Heart left ventricle (tissue), 16 donors: ENCODE results near the gene CTNNBIP1. TPM values are rescaled to one million over a fixed set of nuclear protein-coding genes. Genes with fewer than 3 reads are reported as not detected.

Source experiments
- ATAC-seq, 4 donors: fragments of 200-7000 bp; cut with Tn5 transposase; one replicate each; pipeline ENCODE4 v1.9.1; 2020 to 2022; ENCODE audit warnings: moderate library complexity in 4 of 4, mild to moderate bottlenecking in 3 of 4, moderate number of reproducible peaks in 1 of 4
- DNase-seq, 5 donors: peaks; one replicate each; pipeline ENCODE4 v3.0.0-alpha.2; 2020
- H3K27ac ChIP-seq, 12 donors: fragments of 200-600 bp; sonication (generic) in 4 of 12; one replicate each; pipeline versions ENCODE4 v1.5.0 to v1.8.0; 2016 to 2022; ENCODE audit warnings: mild to moderate bottlenecking in 2 of 12
- H3K27me3 ChIP-seq, 9 donors: fragments of 200-600 bp; sonication (generic) in 2 of 9; one replicate each; pipeline versions ENCODE4 v1.5.1 to v1.8.0; 2016 to 2022; ENCODE audit warnings: mild to moderate bottlenecking in 3 of 9
- H3K36me3 ChIP-seq, 9 donors: fragments of 200-600 bp; sonication (generic) in 2 of 9; one replicate each; pipeline versions ENCODE4 v1.5.0 to v1.8.0; 2018 to 2022; ENCODE audit warnings: mild to moderate bottlenecking in 2 of 9
- H3K4me1 ChIP-seq, 12 donors: fragments of 200-600 bp; sonication (generic) in 4 of 12; one replicate each; pipeline versions ENCODE4 v1.5.0 to v1.8.0; 2016 to 2022; ENCODE audit warnings: mild to moderate bottlenecking in 3 of 12
- H3K4me3 ChIP-seq, 12 donors: fragments of 200-600 bp; sonication (generic) in 4 of 12; one replicate each; pipeline versions ENCODE4 v1.5.0 to v1.8.0; 2017 to 2022; ENCODE audit warnings: mild to moderate bottlenecking in 9 of 12, moderate library complexity in 4 of 12
- H3K9me3 ChIP-seq, 12 donors: fragments of 200-600 bp; sonication (generic) in 4 of 12; one replicate each; pipeline versions ENCODE4 v1.5.0 to v1.8.0; 2016 to 2022; ENCODE audit warnings: mild to moderate bottlenecking in 1 of 12
- CTCF ChIP-seq, 12 donors: fragments of 200-600 bp; sonication (generic) in 4 of 12; IDR thresholded peaks; one replicate each; pipeline versions ENCODE4 v1.5.0 to v1.8.0; 2018 to 2022; ENCODE audit warnings: antibody characterized with exemption in 12 of 12, mild to moderate bottlenecking in 5 of 12
- POLR2A ChIP-seq, 2 donors: fragments of 450-650 bp; IDR thresholded peaks; one replicate each; pipeline ENCODE4 v1.6.1; 2017; ENCODE audit warnings: antibody characterized with exemption in 2 of 2, mild to moderate bottlenecking in 2 of 2, moderate library complexity in 2 of 2
- WGBS, 4 donors: extraction: QIAGEN DNeasy Blood & Tissue Kit in 2 of 4; methylation state at CpG; one replicate each; pipeline versions ENCODE4 v1.1.5 to v1.1.7; 2013 to 2018; 5-methylcytosine and 5-hydroxymethylcytosine counted together
- intact Hi-C, 10 donors: fragments of 100-400 bp; cut with DNase I; formaldehyde crosslinking; loops; one replicate each; pipeline versions ENCODE4 v1.11.1 to v1.14.2; 2022
- polyA plus RNA-seq, 2 donors: library from polyadenylated mRNA; stranded (reverse); fragments of 200-250 nt; gene quantifications; one replicate each; pipeline ENCODE4 v1.2.3, GENCODE V29; 2013
- total RNA-seq, 9 donors: library from RNA; depleted of rRNA in 2 of 9; stranded (reverse); fragments of >200 nt in 2 of 9; fragmentation: NEBNext Ultra II Directional in 3 of 9; extraction: Animal tissue kit (Norgen Biotek cat#: 25700) in 3 of 9; gene quantifications; one replicate each; pipeline versions ENCODE4 v1.1.0 to v1.2.4, GENCODE V29; 2016 to 2023
- donor health status: ischemic (EF 13 %, LVEDD 7.1; RV severe dilation, severe dysfunction).
- donor health status: healthy with polysubstance abuse.
- donor health status: DM: no; HTN: yes; CAD: no.
- donor health status: DM: no; HTN: no; CAD: no.
- donor health status: ischemic (EF 25% LVEDD 6.9; RV normal size, moderate dysfunction).
- donor health status: ischemic (EF 25% LVEDD 5.7; RV mildly dilated, moderate dysfunction).
- donor health status: healthy.
- donor health status: DM: yes; HTN: yes; CAD: no.
- donor health status: ischemic (EF 35%, LVEDD 5.7; RV mildly dilated, moderate dysfunction).
- donor health status: nonischemic (EF 11% LVEDD 7.7; RV severe dilation, severe dysfunction).
- donor health status: DM: yes; HTN: yes; CAD: no.
- donor health status: PGD.
- donor health status: ischemic (EF 29% LVEDD 5.4; RV normal size, mild dysfunction).
- donor health status: nonischemic (EF 23%, LVEDD 6.1; RV moderate dilation, normal function).

The CTNNBIP1 gene
- total and polyA plus RNA-seq, 11 donors, result 25.4 to 62.0 (median 40.7) TPM

- H3K36me3 ChIP-seq, result no peaks in the 10 kb centered on the region
- peak overlapping the region in 5 of 12 donors; percentile 66 to 93 (median 89) for H3K27ac ChIP-seq
- peak overlapping the region; percentile 62 to 98 (median 88) for H3K4me3 ChIP-seq
- no peaks in the 10 kb centered on the region for H3K27me3 ChIP-seq
- no peak for TF ChIP-seq POLR2A (IDR thresholded peaks at IDR 0.05)
- ATAC-seq (no peak), DNase-seq (no peak)
- H3K4me1 ChIP-seq, result peaks cover 12 to 43% (median 35%) of the 10 kb centered on the region in 12 donors
- WGBS, 4 donors, result 6 to 7% (median 6%) methylated on average over 8 of the region's 8 CpGs
- no peaks in the 10 kb centered on the region for H3K9me3 ChIP-seq
- intact Hi-C loops, result loop anchor here in 1 of 10 donors (10.0 kb wide), 1 partner anchor 862 kb away; no protein-coding TSS in a partner anchor
Observed at GRCh38 chr1:9822490-9822889, 87.6 kb downstream of the CTNNBIP1 start.

GRCh38 chr1:9821710-9822109 lies 88.4 kb downstream of the CTNNBIP1 start:
- no peak for DNase-seq
- H3K4me3 ChIP-seq, result peak overlapping the region in 2 of 12 donors; percentile 87 to 88
- H3K27ac ChIP-seq, result no peak overlapping the region
- no peak for ATAC-seq
- no peaks in the 10 kb centered on the region for H3K9me3 ChIP-seq
- peaks cover 12 to 43% (median 35%) of the 10 kb centered on the region in 12 donors for H3K4me1 ChIP-seq
- H3K27me3 ChIP-seq, result no peaks in the 10 kb centered on the region
- TF ChIP-seq CTCF (IDR thresholded peaks at IDR 0.05), result no peak
- no peak for TF ChIP-seq POLR2A (IDR thresholded peaks at IDR 0.05)
- H3K36me3 ChIP-seq, result no peaks in the 10 kb centered on the region
- intact Hi-C loops, result loop anchor here in 1 of 10 donors (10.0 kb wide), 1 partner anchor 863 kb away; no protein-coding TSS in a partner anchor
- 90 to 97% (median 95%) methylated on average over 4 of the region's 4 CpGs for WGBS, 4 donors

GRCh38 chr1:9820521-9820920 lies 89.5 kb downstream of the CTNNBIP1 start:
- WGBS, 4 donors, result 87 to 93% (median 91%) methylated on average over 3 of the region's 3 CpGs
- no peak overlapping the region for H3K4me3 ChIP-seq
- no peaks in the 10 kb centered on the region for H3K9me3 ChIP-seq
- DNase-seq (no peak), ATAC-seq (no peak)
- H3K27ac ChIP-seq, result no peak overlapping the region
- intact Hi-C loops, result loop anchor here in 1 of 10 donors (10.0 kb wide), 1 partner anchor 864 kb away; no protein-coding TSS in a partner anchor
- H3K4me1 ChIP-seq, result peaks cover 10 to 39% (median 31%) of the 10 kb centered on the region in 12 donors
- no peaks in the 10 kb centered on the region for H3K36me3 ChIP-seq
- no peak for TF ChIP-seq CTCF (IDR thresholded peaks at IDR 0.05)
- no peak for TF ChIP-seq POLR2A (IDR thresholded peaks at IDR 0.05)
- no peaks in the 10 kb centered on the region for H3K27me3 ChIP-seq

- DNase-seq (no peak), ATAC-seq (no peak)
- Histone ChIP-seq H3K9me3 (no peaks in the 10 kb centered on the region), H3K27me3 (no peaks in the 10 kb centered on the region), H3K4me3 (no peak overlapping the region), H3K4me1 (peaks cover 5 to 28% (median 15%) of the 10 kb centered on the region in 12 donors), H3K36me3 (no peaks in the 10 kb centered on the region), H3K27ac (no peak overlapping the region)
- intact Hi-C loops, result no loop called here
- TF ChIP-seq POLR2A (IDR thresholded peaks at IDR 0.05) (no peak), CTCF (IDR thresholded peaks at IDR 0.05) (no peak)
- 82 to 96% (median 94%) methylated on average over 4 of the region's 4 CpGs for WGBS, 4 donors
Observed at GRCh38 chr1:9817734-9818133, 92.3 kb downstream of the CTNNBIP1 start.

- Histone ChIP-seq H3K27ac (no peak overlapping the region), H3K4me1 (peaks cover 0 to 27% (median 12%) of the 10 kb centered on the region in 12 donors), H3K36me3 (no peaks in the 10 kb centered on the region), H3K9me3 (no peaks in the 10 kb centered on the region), H3K27me3 (no peaks in the 10 kb centered on the region), H3K4me3 (no peak overlapping the region)
- ATAC-seq (no peak), DNase-seq (no peak)
- 53 to 72% (median 60%) methylated on average over 1 of the region's 1 CpG for WGBS, 4 donors
- intact Hi-C loops, result no loop called here
- no peak for TF ChIP-seq CTCF (IDR thresholded peaks at IDR 0.05)
- TF ChIP-seq POLR2A (IDR thresholded peaks at IDR 0.05), result no peak
Observed at GRCh38 chr1:9816199-9816598, 93.9 kb downstream of the CTNNBIP1 start.
